Globus pallidus (tissue), 1 donor: ENCODE data around the gene HEMK1.

Experiments
- DNase-seq: peaks from one replicate; pipeline ENCODE4 v3.0.0-alpha.2; 2015; ENCODE audit warnings: low spot score

The HEMK1 gene

DNA sequence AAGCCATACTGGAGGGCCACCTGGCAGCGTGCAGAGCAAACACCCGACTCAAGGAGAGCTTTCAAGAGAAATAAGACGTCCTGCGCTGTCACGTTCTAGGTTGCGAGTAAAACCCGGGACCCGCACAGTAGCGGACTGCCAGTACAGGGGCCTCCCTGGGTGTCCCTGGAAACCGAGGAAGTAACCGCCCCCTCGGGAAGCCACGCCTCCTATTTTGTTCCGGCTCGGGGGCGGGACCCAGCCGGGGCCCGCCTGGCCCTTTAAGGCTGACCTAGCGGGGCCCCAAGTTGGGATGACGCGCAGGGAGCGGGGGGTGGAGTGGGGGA, 47.4 kb downstream of the HEMK1 start:
- peak; percentile 90 for DNase-seq

DNA sequence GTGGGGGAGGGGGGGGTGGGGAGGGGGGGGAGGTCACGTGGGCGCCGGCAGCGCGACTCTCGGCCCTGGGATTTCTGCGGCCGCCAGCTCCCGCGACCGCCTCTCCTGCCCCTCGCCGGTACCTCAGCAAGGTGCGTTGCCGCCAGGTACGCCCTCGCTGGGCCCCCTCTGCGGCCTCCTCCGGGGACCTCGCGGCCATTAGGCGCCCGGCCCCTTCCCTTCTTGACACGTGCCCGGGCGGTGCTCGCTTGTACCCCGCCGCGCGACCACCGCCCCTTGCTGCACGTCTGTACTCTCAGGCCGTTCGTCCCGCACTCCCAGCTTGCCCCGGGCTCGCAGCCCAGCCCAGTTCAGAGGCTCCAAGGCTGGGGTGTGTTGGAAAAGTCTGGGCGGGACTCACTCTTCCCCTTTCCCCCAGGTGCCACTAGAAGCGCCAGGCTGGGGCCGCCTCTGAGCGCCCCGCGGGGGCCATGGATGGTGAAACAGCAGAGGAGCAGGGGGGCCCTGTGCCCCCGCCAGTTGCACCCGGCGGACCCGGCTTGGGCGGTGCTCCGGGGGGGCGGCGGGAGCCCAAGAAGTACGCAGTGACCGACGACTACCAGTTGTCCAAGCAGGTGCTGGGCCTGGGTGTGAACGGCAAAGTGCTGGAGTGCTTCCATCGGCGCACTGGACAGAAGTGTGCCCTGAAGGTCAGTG, 47.9 kb downstream of the HEMK1 start, which contains the start of gene MAPKAPK3:
MAPKAPK3 (plus strand) TSS at position 56 of the 696 bp plus-strand sequence; CDS start at position 471, 415 bp downstream.
- DNase-seq = no peak

- DNase-seq = no peak
These were observed 48.7 kb downstream of the HEMK1 start for GRCh38 chr3:50617911-50618481.

DNA sequence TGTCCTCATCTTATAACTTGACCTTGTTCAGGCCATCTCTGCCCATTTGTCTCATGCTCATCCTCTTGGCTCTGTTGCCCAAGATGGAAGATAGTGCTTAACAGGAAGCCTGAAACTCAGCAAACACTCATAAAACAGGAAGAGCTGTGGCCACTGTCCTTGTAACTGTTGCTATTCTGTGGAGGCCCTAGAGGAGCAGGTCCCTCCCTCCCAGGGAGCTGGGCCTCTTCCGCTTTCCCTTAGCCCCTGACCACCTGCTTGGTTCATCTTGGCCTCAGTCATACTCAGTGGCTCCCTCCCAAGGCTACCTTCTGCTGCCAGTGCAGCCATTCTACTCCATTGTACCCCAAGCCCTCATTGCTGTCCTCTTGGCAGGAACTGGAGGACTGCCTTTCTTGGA, 51.1 kb downstream of the HEMK1 start:
- peak; percentile 68 for DNase-seq

DNA sequence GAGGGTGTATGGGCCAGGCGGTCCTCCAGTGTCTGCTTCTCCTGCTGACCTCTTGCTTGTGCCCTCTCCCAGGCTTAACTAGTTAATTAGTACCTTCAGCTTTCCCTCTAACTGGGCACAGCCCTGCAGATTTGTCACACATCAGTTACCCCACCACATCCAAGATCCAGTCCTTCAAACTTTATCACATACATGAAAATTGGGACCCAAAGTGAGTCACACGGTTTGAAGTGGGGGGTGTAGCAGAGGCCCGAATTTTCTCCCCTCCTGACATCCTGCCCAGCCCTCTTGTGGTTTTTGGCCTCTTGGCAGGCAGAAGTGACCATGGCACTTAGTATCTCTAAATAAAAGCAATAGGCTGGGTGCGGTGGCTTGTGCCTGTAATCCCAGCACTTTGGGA, 51.5 kb downstream of the HEMK1 start:
- no peak for DNase-seq

- no peak for DNase-seq
These were observed 53.6 kb downstream of the HEMK1 start for GRCh38 chr3:50622881-50623280.

GRCh38 chr3:50623840-50624474, 54.6 kb downstream of the HEMK1 start:
- DNase-seq = no peak

DNA sequence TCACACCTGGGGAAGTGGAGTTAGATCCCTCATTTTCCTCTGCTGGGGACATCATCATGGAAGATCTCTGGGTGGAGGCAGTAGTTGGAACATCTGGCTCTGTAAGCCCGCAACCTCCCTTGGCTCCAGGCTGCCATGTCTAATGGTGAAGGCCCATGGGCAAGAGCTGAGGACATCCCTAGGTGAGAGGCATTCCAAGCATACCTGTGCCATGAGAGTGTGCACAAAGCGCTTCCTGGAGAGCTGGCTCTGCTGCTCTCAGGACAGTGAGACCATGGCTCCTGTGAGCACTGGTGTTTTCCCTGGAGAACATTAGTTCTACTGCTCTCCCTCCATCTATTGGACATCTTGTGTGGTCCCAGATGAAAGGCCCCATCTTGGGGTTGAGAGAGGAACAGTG, 55.3 kb downstream of the HEMK1 start:
- no peak for DNase-seq

DNA sequence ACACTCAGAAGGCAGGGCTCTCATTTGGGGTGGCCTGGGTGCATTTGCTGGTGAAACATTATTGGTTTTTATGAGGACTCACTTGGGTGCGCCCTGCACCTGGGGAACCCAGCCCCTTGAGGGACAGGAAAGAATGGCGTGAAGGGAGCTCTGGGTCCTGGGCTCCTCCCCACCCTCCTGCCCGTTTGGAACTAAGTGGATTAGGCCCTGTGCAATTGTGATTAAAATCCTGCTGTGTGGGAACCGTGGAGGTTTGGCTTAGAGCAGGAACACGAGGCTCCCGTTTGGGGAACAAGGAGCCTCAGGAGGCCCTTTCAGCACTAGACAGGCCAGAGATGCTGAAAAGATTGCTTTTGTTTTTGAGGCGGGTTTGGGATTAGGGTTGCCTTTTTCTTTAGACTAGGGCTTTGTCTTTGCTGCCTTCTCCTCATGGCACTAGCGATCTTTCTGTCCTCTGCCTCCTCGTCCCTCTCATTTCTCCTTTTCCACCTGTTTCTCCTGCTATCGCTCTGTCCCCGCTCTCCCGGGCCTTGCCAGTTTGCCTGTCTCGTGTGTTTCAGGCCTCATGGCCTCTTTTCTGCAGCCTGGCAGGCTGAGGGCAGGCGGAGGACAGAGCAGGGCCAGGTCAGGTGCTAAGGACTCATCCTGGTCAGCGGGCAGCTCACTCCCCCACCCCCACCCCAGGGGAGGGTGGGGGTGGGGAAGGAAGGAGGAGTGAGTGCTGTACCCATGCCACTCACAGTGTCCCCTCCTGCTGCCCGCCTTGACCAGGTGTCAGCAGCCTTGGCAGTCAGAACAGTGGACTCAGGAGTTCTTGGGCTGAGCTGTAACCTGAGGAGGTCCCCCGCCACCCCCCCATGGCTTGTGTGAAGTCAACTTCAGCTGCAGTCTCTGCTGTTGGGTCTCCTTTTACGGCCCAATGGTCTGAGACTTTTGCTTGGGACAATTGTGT, 56.2 kb downstream of the HEMK1 start:
- DNase-seq = no peak

DNA sequence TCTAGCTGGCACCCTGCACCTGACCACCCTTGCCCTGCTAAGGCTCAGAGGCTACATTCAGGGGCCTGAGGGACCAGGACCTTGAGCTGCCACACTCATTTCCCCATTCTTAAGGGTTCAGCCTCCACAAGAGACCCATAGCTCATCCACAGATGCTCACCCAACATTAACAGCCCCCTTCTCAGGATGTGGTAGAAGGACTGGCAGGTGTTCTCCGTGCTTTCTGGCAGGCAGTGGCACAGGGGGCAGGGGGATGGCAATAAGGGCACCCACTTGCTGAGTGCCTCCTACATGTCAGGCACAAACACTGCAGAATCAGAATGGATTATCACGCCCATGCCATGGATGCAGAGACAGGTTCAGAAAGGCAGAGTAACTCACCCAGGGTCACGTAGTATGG, 57.1 kb downstream of the HEMK1 start:
- no peak for DNase-seq

DNA sequence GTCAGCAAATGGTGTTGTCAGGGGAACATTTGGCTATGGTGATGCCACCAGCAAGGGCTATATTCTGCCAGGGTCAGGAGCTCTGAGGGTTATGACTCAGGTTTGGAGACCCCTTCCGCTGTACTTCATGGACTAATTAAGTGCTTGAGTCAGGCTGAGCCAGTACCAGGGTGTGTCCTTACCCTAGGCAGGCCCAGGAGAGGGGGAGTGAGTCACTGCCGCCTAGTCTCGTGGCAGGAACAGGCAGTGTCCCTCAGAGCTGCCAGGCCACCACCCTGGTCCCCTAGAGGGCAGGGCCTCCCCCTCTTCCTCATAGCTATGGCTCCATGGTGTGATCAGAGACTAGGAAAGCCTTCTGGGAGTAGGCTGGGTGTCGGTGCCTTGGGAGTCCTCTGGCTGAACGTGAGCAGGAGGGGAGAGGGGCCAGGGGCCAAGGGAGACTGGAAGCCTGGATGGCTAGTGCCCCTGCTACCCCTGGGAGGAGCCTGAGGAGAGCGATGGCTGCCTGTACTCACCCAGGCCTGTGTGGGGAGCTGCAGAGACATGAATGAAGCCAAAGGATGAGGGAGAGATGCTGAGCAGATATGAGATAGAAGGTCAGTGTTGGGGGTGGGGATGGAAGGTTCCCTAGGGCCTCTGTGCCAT, 58.2 kb downstream of the HEMK1 start:
- DNase-seq = no peak

DNA sequence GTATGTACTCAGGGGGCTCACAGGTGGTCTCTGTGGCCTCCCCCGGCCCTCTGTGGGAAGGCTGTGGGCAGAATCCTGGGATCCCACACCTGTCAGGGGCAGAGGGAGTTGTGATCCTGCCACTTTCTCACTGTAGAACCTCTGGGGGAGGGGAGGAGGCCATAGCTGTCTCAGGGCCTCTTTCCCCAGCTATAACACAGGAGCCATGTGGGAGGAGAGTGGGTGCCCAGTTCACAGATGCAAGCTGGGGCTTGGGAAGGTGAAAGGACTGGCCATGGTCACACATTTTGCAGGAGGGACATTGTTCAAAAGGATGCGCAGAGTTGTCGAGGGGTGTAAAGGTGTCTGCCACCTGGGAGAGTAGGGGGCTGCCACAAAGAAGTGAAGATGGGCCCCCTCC, 59.3 kb downstream of the HEMK1 start:
- DNase-seq = no peak

DNA sequence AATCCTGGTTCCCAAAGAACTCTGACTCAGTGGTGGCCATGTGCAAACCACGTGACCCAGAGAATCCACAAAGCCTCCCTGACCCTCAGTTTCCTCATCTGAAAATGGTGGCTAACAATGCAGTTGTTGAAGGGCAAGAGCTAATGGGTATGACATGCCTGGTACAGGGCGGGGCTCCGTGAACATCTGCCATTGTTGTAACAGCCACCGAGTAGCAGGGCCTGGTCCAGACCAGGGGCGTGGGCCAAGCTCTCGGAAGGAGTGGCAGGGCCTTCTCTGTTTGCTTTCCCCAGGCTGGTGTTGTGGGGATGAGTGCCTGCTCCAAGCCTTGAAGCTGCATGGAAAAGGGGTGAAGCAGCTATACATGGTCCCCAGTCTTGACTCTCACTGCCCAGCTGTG, 61.1 kb downstream of the HEMK1 start:
- no peak for DNase-seq

- DNase-seq = no peak
These were observed 61.6 kb downstream of the HEMK1 start for GRCh38 chr3:50630877-50631276.

- no peak for DNase-seq
These were observed 63.1 kb downstream of the HEMK1 start for GRCh38 chr3:50632450-50632849.

DNA sequence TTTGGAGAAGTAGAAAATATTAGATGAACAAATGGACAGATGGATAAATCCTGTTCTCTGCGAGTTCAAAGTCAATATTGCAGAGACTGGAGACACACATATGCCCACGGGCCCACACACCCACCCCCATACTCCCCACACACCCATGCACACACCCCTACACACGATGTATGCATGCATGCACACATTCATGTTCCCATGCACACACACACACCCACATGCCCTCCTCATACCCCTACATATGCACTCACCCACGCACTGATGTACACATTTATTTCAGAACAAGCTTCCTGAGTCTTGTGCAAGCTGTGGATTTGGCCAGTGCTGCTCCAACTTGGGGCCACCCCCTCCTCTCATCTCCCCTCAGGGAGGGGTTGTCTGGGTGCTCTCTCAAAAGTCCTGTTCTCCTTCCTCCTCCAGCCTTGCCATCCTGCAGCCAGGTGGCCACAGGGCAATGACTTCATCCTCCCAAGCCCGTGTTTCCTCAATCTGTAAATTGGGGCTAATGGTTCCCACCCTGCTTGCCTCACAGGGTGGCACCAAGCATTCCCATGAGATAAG, 64.0 kb downstream of the HEMK1 start:
- DNase-seq = no peak

DNA sequence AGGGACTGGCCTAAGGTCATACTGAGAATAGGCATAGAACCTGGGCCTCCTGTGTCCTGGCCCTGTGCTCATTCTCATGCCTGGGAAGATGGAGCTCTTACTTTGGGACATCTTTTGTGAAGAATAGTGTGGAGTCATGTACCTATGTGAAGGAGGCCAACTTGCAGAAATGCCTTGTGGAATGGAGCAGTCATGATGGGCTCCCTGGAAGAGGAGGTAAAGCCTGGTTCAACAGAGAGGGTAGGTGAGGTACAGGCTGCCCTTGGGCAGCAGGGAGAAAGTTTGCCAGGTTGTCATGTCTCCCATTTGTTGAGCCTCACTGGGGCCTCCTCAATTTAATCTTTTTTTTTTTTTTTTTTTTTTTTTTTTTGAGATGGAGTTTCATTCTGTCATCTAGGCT, 65.7 kb downstream of the HEMK1 start:
- DNase-seq = no peak

DNA sequence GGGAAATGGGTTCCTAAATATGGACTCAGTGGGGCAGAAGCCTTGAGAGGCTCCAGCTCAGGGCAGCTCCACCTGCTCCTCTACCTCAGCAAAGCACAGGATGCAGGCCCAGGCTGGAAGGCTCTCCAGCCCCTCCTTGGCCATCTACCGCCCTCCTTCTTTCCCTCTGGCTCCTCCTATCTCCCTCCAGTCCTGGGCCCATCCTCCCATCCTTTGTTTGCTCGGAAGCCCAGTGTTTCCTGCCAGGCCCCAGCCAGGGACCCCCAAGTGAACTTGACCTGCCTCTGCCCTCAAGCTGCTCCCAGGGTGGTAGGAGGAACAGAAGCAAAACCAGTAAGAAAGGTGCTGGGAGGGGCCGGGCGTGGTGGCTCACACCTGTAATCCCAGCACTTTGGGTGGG, 67.7 kb downstream of the HEMK1 start:
- DNase-seq = no peak

DNA sequence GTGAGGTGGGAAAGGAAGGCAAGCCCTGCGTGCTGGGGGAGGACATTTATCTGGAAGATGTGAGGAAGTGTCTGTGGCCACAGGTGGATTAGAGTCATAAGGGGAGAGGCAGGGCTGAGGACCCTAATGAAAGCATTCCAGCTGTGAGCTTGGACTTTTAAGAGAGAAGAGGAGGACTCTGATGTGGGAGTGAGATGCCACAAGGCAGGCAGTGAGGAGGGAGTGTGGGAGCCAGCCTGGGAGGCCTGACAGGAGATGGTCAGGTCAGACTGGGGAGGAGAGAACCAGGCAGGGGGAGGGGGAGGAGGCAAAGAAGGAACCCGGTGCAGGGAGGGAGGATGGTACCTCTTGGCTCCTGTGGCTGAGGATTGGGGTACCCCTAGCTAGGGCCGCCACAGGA, 68.6 kb downstream of the HEMK1 start:
- DNase-seq = no peak

DNA sequence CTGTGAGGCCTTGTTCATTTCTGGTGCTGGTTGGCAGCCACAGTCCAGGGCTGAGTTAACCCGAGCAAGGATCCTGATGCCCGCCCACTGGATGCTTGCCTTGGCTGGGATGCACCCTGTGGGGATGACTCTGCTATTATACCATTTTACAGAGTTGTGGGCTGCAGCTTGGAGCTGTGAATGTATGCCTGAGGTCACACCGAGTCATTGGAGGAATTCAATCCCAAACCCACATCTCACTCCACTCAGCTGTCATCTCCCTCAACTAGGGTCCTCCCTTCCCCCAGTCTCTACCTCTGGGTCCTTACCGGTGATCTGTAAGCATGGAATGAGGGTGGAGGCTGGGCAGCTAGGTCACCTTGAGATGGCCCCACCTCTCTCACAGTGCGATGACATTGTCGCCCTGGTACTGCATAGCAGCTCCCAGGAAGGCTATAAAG, 69.8 kb downstream of the HEMK1 start:
- DNase-seq = no peak

GRCh38 chr3:50642382-50642781, 73.1 kb downstream of the HEMK1 start:
- DNase-seq = no peak

GRCh38 chr3:50644561-50644960, 75.2 kb downstream of the HEMK1 start:
- DNase-seq = no peak
